ENCODE data around the gene HIRA.
"Not testable (repeated sequence)": the region's sequence is repeated elsewhere in the genome, so short reads cannot be mapped to it uniquely, and the experiment has no call there.

HIRA gene

DNA sequence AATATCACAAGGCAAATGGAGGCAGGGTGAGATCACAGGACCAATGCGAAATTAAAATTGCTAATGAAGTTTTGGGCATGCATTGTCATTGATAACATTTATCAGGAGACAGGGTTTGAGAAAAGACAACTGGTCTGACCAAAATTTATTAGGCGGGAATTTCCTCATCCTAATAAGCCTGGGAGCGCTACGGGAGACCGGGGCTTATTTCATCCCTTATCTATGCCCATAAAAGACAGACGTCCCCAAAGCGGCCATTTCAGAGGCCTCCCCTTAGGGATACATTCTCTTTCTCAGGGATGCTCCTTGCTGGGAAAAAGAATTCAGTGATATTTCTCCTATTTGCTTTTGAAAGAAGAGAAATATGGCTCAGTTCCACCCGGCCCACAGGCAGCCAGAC lies 111.4 kb downstream of the HIRA start:
- not testable (repeated sequence) for DNase-seq

- DNase-seq: no peak
Measured at GRCh38 chr22:19319281-19319680, 112.3 kb downstream of the HIRA start.

- no peak for DNase-seq
Measured at GRCh38 chr22:19317865-19318264, 113.7 kb downstream of the HIRA start.

DNA sequence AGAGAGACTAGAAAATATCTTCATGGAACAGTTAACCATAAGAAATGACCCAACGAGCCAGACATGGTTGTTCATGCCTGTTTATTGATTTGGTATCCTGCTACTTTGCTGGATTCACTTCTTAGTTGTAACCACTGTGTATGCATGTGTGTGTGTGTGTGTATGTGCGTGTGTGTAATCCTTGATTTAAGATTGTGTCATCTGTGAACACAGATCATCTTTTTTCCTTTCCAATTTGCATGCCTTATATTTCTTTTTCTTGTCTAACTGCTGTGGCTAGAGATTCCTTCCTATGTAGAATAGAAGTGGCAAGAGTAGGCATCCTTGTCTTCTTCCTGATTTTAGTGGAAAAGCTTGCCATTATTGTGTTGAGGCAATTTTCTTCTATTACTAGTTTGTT lies 123.7 kb downstream of the HIRA start:
- DNase-seq: no peak

DNA sequence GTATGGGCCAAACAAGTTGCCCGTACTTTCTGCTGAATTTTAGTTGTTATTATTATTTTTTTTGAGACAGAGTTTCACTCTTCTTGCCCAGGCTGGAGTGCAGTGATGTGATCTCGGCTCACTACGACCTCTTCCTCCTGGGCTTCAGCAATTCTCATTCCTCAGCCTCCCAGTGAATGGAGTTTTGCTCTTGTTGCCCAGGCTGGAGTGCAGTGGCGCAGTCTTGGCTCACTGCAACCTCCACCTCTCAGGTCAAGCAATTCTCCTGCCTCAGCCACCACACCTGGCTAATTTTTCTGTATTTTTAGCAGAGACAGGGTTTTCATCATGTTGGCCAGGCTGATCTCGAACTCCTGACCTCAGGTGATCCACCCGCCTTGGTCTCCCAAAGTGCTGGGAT lies 125.0 kb downstream of the HIRA start:
- not testable (repeated sequence) for DNase-seq

DNA sequence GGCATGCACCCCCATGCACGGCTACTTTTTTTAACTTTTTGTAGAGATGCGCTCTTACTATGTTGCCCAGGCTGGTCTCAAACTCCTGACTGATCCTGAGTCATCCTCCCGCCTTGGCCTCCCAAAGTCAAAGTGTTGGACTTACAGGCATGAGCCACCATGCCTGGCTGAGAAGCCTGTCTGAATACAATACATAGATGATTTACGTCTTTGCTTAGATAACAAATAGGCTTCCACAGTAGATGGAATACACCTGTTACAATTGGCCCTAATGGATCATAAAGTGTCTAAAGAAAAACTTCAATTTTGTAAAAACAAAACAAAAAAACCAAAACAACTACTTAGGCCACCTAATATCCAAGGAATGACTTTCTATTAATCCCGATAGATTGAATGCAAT lies 127.0 kb downstream of the HIRA start:
- DNase-seq: no peak

DNA sequence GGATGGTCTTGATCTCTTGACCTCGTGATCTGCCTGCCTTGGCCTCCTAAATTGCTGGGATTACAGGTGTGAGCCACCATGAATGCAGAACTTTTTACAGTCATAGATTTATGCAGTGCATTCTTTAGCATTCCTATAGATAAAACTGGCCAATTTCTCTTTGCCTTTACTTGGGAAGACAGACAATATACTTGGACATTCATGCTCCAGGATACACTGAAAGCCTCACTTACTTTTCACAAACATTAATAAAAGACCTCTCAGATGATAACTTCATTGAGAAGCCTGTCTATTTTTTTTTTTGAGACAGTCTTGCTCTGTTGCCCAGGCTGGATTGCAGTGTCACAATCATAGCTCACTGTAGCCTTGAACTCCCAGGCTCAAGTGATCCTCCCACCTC lies 127.7 kb downstream of the HIRA start:
- DNase-seq: no peak

DNA sequence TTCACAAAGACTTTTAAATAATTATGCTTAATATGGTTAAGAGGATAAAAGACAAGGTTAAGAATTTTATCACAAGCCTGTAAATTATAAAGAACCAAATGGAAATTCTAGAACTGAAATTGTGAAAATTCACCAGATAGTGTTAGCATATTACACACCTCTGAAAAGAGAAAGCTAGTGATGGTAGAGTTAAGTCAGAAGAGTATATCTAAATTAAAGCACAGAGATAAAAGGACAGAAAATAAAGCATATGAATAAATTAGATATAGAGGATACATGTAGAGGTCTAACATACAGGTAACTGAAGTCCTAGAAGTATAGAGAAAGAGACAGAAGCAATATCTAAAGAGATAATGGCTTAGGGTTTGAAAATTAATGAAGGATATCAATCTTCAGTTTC lies 135.8 kb downstream of the HIRA start:
- no peak for DNase-seq

DNA sequence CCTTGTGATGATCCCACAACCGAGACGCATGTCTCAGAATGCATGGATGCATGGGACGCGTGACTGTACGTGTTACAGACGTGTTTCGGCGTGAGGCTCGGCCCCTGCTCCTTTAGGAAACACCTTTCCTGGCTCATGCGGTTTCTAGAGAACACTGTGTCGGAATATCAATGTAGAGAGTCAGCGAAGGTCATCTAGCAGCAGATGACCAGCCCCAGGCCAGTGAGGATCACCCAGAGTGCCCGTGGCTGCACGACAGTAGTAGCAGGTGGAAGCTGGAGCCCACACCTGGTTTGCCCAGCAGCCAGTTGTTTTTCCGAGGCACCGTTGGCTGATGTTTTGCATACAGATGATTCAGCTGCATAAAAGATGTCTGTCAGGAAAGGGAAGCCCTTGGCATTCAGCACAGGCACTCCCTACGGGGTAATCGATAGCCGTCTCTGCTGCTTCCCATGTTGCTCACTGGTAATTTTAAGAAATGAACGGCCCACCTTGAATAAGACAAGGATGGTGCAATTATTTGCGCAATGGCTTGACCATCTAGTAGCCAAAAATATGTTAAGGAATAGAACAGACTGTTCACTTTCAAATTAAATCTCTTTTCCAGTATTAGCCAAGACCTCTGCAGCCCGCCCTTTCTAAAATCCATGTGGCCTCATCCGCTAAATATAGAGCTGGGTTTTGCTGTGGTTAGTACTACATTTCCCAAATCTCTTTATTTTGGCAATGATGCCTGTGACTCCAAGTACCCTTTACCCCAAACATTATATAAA lies 138.9 kb downstream of the HIRA start:
- peak; percentile 11 for DNase-seq

- peak; percentile 70 for DNase-seq
Measured at GRCh38 chr22:19291580-19292457, 139.7 kb downstream of the HIRA start, which contains the start of gene CLTCL1. Gene CLTCL1 (minus strand): TSS chr22:19291719. CDS start chr22:19291641, 78 bp downstream.

DNA sequence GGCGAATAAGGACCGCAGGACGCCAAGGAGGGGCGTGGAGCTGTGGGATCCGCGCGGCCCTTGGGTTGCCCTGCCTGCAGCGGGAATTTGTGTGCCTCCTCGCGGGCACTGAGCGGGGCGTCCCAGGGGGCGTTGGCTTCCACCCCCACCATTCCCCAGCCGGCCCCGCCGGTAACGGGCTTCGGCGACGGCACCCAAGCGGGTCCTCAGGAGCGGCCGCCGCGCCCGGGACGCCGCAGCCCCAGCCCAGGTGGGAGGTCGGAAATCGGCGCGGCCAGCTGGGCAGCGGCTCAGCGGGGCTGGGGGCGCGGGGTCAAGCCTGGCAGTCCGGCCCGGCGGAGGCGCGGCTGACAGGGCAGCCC lies 140.3 kb downstream of the HIRA start:
- DNase-seq: peak; percentile 14

GRCh38 chr22:19290400-19291217 lies 140.9 kb downstream of the HIRA start:
- DNase-seq: no peak

DNA sequence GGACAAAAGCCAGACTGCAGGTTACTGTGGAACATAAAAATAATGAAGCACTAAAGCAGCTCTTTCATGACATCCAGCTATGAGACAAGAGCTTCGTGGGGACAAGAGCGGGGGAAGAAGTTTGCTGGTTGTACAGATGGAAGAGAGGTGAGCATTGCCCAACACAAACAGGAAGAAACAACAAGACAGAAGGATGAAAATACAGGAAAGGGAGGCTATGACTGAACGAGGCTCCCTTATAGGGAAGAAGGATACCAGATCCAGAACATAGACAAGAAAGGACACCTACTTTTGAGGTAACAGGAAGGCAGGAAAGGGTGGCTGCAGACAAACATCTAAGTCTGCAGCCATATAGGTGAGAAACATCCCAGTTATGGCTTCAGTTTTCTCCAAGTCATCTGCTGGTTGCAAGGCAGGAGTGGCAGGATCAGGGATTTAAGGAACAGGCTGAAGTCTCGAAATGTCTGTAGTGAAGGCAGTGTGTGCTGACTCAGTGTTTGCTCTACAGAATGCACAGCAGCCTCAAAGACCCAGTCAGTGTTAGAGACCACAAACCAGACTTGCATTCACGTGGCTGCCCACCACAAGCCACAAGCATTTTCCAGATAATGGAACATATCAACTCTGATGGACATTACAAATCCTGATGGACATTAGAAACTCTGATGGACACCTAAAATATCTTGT lies 141.9 kb downstream of the HIRA start:
- DNase-seq: no peak

DNA sequence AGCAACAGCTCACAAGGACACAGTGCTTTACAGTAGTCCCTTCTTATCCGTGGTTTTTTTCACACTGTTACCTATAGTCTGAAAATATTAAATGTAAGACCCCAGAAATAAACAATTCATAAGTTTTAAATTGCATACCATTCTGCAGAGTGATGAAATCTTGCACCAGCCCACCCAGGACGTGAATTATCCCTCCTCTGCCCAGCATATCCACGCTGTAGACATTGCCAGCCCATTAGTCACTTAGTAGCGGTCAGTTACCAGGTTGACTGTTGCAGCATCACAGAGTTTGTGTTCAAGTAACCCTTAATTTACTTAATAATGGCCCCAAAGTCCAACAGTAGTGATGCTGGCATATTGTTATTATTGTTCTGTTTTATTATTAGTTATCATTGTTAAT lies 143.6 kb downstream of the HIRA start:
- no peak for DNase-seq

DNA sequence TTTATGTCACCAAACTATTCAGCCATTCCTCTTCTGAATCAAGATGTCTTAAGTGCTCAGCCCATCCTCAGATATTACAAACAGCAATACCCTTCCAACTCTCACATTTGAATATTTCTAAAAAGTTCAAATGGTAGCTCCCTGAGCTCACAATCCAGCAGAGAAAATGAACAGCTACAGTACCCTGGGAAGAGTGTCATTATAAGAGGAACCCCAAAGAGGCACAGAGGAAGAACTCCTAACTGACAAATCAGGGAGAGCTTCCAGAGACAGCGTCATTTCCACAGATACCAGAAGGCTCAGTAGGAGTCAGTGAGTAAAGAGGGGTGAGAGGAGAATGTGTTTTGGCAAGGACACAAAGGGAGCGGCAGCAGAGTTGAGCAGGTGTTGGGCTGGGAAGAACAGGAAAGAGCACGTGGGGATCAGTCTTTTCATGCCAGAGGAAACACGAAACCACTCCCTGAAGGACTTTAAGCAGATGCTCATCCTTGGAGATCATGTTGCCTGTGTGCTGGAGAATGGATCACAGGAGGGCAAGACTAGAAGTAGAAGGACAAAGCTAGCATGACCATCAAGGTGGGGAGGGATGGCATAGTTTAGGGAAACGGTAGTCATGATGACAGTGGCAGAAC lies 144.3 kb downstream of the HIRA start:
- DNase-seq: no peak

DNA sequence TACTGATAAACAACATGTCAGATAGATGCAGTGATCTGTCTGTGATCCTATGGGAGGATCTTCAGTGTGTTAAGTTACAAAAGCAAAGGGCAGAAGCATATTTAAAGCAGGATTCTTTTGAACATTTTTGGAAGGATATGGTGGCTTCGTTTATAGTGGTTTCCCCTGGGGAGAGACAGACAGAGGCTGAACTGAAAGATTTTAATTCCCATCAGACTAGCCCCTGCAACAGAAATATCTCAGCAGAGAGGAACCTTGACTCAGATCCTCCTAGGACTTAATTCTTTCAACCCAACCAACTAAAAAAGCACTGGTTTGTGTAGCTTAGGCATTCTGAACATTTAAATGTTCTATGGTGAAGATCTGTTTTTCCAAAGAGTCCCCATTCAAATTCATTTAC lies 145.7 kb downstream of the HIRA start:
- DNase-seq: no peak
